Activated CD8-positive, alpha-beta T cell treated with anti-CD3 and anti-CD28 coated beads for 36 hours (primary cell): Measurements from ENCODE around the gene LRP3. TPM values are rescaled to one million over a fixed set of nuclear protein-coding genes. Genes with fewer than 3 reads are reported as not detected.

Source experiments
- ATAC-seq: fragments of 200-7000 bp; cut with Tn5 transposase; one replicate; pipeline ENCODE4 v1.10.0; 2021; ENCODE audit warnings: mild to moderate bottlenecking, moderate library complexity
- CTCF ChIA-PET: fragments of 350-600 bp; sonication (Branson Sonifier 250); formaldehyde crosslinking; loops from one replicate; lab custom pipeline; 2021; ENCODE audit warnings: antibody characterized with exemption; lab: Charles Lee
- POLR2A ChIA-PET: fragments of 350-600 bp; sonication (Branson Sonifier 250); formaldehyde crosslinking; loops from one replicate; lab custom pipeline; 2021; ENCODE audit warnings: antibody characterized with exemption; lab: Charles Lee
- DNase-seq: peaks from one replicate; pipeline ENCODE4 v3.0.0-alpha.2; 2020
- H3K27ac Mint-ChIP-seq: one replicate; pipeline ENCODE4 v1.8.0; 2021; ENCODE audit warnings: mild to moderate bottlenecking, mixed read lengths
- H3K27me3 Mint-ChIP-seq: one replicate; pipeline ENCODE4 v1.8.0; 2021; ENCODE audit warnings: mixed read lengths
- H3K36me3 Mint-ChIP-seq: one replicate; pipeline ENCODE4 v1.8.0; 2021; ENCODE audit warnings: low read depth, mixed read lengths
- H3K4me1 Mint-ChIP-seq: one replicate; pipeline ENCODE4 v1.8.0; 2021; ENCODE audit warnings: low read depth, mixed read lengths
- H3K4me3 Mint-ChIP-seq: one replicate; pipeline ENCODE4 v1.8.0; 2021; ENCODE audit warnings: mild to moderate bottlenecking, moderate library complexity, mixed read lengths
- H3K9me3 Mint-ChIP-seq: one replicate; pipeline ENCODE4 v1.8.0; 2021; ENCODE audit warnings: mixed read lengths
- intact Hi-C: fragments of 100-400 bp; cut with micrococcal nuclease; formaldehyde crosslinking; loops from one replicate; pipeline ENCODE4 v1.10.0; 2022
- total RNA-seq, 2 experiments: library from RNA; stranded (reverse); gene quantifications; one replicate each; pipeline ENCODE4 v1.2.3, GENCODE V29; 2021
- TF ChIP-seq, protein P1 (sequence below): fragments of 200-600 bp; IDR thresholded peaks from one replicate; pipeline ENCODE4 v1.8.0; 2022; ENCODE audit warnings: antibody characterized with exemption, mild to moderate bottlenecking

The LRP3 gene
- total RNA-seq, 2 experiments from 2014 or later = 0.27 to 0.31 TPM

DNA sequence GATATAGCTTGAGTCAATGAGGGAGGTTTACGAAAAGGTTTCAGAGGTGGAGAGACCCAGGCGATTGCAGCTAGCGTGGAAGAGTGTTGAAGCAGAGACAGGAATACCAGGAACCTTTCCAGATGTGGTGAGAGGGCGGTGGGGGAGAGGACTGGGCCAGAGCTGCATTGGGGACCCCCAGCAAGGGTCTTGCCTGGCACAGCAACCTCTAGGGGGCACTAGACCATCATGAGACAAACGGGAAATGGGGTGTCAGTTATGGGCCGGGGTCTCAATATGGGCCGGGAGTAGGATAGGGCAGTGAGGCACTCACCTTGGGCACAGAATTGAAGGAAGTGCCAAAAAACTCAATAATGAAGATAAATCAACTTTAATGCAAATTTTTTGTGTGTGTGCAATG lies 2.1 kb upstream of the LRP3 start:
- TF ChIP-seq, protein P1, sequence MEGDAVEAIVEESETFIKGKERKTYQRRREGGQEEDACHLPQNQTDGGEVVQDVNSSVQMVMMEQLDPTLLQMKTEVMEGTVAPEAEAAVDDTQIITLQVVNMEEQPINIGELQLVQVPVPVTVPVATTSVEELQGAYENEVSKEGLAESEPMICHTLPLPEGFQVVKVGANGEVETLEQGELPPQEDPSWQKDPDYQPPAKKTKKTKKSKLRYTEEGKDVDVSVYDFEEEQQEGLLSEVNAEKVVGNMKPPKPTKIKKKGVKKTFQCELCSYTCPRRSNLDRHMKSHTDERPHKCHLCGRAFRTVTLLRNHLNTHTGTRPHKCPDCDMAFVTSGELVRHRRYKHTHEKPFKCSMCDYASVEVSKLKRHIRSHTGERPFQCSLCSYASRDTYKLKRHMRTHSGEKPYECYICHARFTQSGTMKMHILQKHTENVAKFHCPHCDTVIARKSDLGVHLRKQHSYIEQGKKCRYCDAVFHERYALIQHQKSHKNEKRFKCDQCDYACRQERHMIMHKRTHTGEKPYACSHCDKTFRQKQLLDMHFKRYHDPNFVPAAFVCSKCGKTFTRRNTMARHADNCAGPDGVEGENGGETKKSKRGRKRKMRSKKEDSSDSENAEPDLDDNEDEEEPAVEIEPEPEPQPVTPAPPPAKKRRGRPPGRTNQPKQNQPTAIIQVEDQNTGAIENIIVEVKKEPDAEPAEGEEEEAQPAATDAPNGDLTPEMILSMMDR = peak; percentile 30
- H3K9me3 Mint-ChIP-seq = no peaks in the 10 kb centered on the region
- H3K27me3 Mint-ChIP-seq = peaks cover 24% of the 10 kb centered on the region
- H3K4me3 Mint-ChIP-seq = no peak overlapping the region
- DNase-seq = peak; percentile 15
- no peaks in the 10 kb centered on the region for H3K36me3 Mint-ChIP-seq
- intact Hi-C loops = no loop called here
- CTCF ChIA-PET = interaction anchor here (1.4 to 1.6 kb wide), 2 partner anchors 8 to 67 kb away, joined by 4 to 8 read pairs; no protein-coding TSS in a partner anchor
- POLR2A ChIA-PET = no interaction called here
- H3K27ac Mint-ChIP-seq = no peak overlapping the region
- ATAC-seq = no peak
- peaks cover 6% of the 10 kb centered on the region for H3K4me1 Mint-ChIP-seq

DNA sequence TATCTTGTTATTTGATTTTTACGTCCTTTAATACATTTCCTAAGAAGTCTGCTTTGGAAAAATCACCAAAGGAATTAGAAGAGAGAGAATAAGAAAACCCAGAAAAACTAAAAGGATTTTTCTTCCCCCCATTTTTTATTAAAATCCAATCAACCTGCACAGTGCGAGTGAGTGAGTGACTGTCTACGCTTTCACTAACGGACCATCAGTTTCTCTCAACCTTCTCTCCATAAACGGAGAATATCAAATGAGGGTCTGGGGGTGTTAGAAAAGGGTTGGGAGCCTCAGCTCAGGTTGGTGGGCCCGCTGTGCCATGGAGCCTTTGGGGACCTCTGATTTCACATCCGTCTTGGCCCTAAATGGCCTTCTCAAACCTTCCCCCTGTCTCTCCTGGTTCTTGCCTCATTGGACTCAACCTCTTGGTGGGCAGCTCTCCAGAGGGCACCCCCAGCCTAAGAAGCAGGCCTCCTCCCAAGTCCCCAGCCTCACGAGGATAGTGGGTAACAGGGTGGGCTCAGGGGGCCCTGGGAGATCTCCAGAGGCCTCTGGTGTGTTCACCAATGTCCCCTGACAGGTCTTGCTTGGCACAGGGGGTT lies 763 bp upstream of the LRP3 start:
- TF ChIP-seq, protein P1 = no peak
- intact Hi-C loops = no loop called here
- ChIA-PET POLR2A (no interaction called here), CTCF (no interaction called here)
- Mint-ChIP-seq H3K27me3 (peaks cover 24% of the 10 kb centered on the region), H3K9me3 (no peaks in the 10 kb centered on the region), H3K4me3 (peak overlapping the region; percentile 42), H3K36me3 (no peaks in the 10 kb centered on the region), H3K4me1 (peaks cover 2% of the 10 kb centered on the region), H3K27ac (no peak overlapping the region)
- DNase-seq = no peak
- no peak for ATAC-seq

- ChIA-PET POLR2A (no interaction called here), CTCF (no interaction called here)
- DNase-seq (no peak), ATAC-seq (peak; percentile 44)
- no peaks in the 10 kb centered on the region for H3K9me3 Mint-ChIP-seq
- TF ChIP-seq, protein P1 = no peak
- peaks cover 2% of the 10 kb centered on the region for H3K4me1 Mint-ChIP-seq
- no peaks in the 10 kb centered on the region for H3K36me3 Mint-ChIP-seq
- H3K27ac Mint-ChIP-seq = no peak overlapping the region
- H3K4me3 Mint-ChIP-seq = no peak overlapping the region
- peaks cover 24% of the 10 kb centered on the region for H3K27me3 Mint-ChIP-seq
- intact Hi-C loops = no loop called here
Observed at GRCh38 chr19:33194532-33194885, 379 bp downstream of the LRP3 start.

DNA sequence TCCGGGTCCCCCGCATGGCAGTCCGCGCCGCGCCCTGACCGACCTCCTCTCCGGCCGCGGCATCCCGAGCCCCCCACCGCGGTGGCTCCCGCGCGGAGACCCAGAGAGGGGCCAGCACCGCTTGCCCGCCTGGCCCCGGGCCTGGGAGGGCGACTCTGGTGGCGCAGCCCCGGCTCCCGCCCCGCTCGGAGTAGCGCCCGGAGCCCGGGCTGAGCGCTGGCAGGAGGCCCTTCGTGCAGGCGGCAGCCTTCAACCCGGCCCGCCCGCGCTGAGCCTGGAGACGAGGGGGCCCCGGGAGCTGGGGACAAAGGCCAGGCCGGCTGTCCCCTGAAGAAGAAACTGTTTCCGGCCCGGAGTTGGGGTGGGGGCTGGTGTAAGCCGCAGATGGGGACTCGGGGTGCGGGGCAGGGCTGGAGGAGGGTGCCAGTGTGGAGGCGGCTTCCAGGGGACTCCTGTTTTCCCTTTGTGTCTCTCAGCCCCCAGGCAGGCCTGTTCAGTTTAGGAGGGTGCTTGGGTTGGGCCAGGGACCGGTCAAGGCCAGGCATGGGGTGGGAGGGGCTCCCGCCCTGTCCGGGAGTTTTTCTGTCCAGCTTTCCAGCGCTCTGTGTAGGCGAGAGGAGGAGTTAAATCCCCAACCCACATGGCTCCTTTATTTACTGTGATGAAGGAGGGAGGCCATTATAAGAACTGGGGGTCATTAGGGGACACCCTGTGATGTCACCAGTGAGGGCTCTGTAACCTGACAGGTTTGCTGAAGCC lies 935 bp downstream of the LRP3 start:
- no peak for DNase-seq
- TF ChIP-seq, protein P1 = no peak
- CTCF ChIA-PET = interaction anchor here (1.2 kb wide), 1 partner anchor 11 kb away, joined by 6 read pairs; no protein-coding TSS in a partner anchor

More for the DNA sequence above, 935 bp downstream of the LRP3 start:
- no peak overlapping the region for H3K27ac Mint-ChIP-seq
- ATAC-seq = no peak
- H3K4me3 Mint-ChIP-seq = peak overlapping the region; percentile 35
- POLR2A ChIA-PET = no interaction called here
- peaks cover 24% of the 10 kb centered on the region for H3K27me3 Mint-ChIP-seq
- no peaks in the 10 kb centered on the region for H3K9me3 Mint-ChIP-seq
- H3K36me3 Mint-ChIP-seq = no peaks in the 10 kb centered on the region
- H3K4me1 Mint-ChIP-seq = peaks cover 6% of the 10 kb centered on the region
- intact Hi-C loops = no loop called here
